Neural cell (in vitro differentiated cells): ENCODE data around the gene COL25A1. TPM values are rescaled to one million over a fixed set of nuclear protein-coding genes. Genes with fewer than 3 reads are reported as not detected.

Source experiments
- H2AFZ ChIP-seq: fragments of 200-600, 300-800 bp; sonication (generic), shearing (Covaris generic); 2 replicates; pipeline ENCODE4 v1.6.0; 2014; ENCODE audit warnings: low read depth, mild to moderate bottlenecking, antibody characterized with exemption, low read length, moderate library complexity
- H3F3A ChIP-seq: fragments of 200-600 bp; shearing (Covaris generic); 2 replicates; pipeline ENCODE4 v1.6.1; 2016; ENCODE audit warnings: mild to moderate bottlenecking, moderate library complexity, mixed read lengths, antibody characterized with exemption, low read length; ENCODE audit not compliant: insufficient read depth, poor library complexity, severe bottlenecking
- H3K27ac ChIP-seq: fragments of 200-600, 300-800 bp; sonication (generic), shearing (Covaris generic); 2 replicates; pipeline ENCODE4 v1.5.1; 2014; ENCODE audit warnings: mild to moderate bottlenecking, low read length, moderate library complexity
- H3K27me3 ChIP-seq: fragments of 300-800, 200-600 bp; sonication (generic), shearing (Covaris generic); 2 replicates; pipeline ENCODE4 v1.6.0; 2014; ENCODE audit warnings: mild to moderate bottlenecking, low read depth, low read length, moderate library complexity; ENCODE audit not compliant: insufficient read depth
- H3K36me3 ChIP-seq: fragments of 300-800, 200-600 bp; sonication (generic), shearing (Covaris generic); 2 replicates; pipeline ENCODE4 v1.5.1; 2014; ENCODE audit warnings: mild to moderate bottlenecking, antibody characterized with exemption, low read length, moderate library complexity; ENCODE audit not compliant: insufficient read depth
- H3K4me2 ChIP-seq: fragments of 300-800, 200-600 bp; sonication (generic), shearing (Covaris generic); 2 replicates; pipeline ENCODE4 v1.6.0; 2014; ENCODE audit warnings: mild to moderate bottlenecking, low read length
- H3K4me3 ChIP-seq: fragments of 300-800, 200-600 bp; sonication (generic), shearing (Covaris generic); 2 replicates; pipeline ENCODE4 v1.5.1; 2014; ENCODE audit warnings: mild to moderate bottlenecking, low read length, moderate library complexity
- H3K79me2 ChIP-seq: fragments of 200-600 bp; shearing (Covaris generic); replicated peaks from 2 replicates; pipeline ENCODE4 v1.6.0; 2014; ENCODE audit warnings: mild to moderate bottlenecking, low read length, moderate library complexity; ENCODE audit not compliant: insufficient read depth
- H3K9ac ChIP-seq: fragments of 300-800, 200-600 bp; sonication (generic), shearing (Covaris generic); 2 replicates; pipeline ENCODE4 v1.6.1; 2016; ENCODE audit warnings: mild to moderate bottlenecking, low read length, mixed read lengths
- H3K9me2 ChIP-seq: fragments of 200-600 bp; shearing (Covaris generic); 2 replicates; pipeline ENCODE4 v1.6.1; 2016; ENCODE audit warnings: mild to moderate bottlenecking, low read length, mixed read lengths; ENCODE audit not compliant: insufficient read depth
- H3K9me3 ChIP-seq: fragments of 200-600, 300-800 bp; sonication (generic), shearing (Covaris generic); 2 replicates; pipeline ENCODE4 v1.6.1; 2016; ENCODE audit warnings: mild to moderate bottlenecking, mixed run types, low read length, moderate library complexity, mixed read lengths
- H4K20me1 ChIP-seq: fragments of 200-600 bp; shearing (Covaris generic); 2 replicates; pipeline ENCODE4 v1.6.1; 2016; ENCODE audit warnings: mild to moderate bottlenecking, mixed run types; ENCODE audit not compliant: insufficient read depth
- CTCF ChIP-seq: fragments of 450-650 bp; IDR thresholded peaks from 2 replicates; pipeline ENCODE4 v1.5.1; 2014; ENCODE audit warnings: antibody characterized with exemption, mild to moderate bottlenecking, moderate library complexity; ENCODE audit not compliant: poor library complexity, severe bottlenecking
- EP300 ChIP-seq: fragments of 450-650 bp; conservative IDR thresholded peaks from 2 replicates; pipeline ENCODE4 v1.6.1; 2014; ENCODE audit warnings: antibody characterized with exemption, mild to moderate bottlenecking, moderate library complexity; ENCODE audit not compliant: poor library complexity, severe bottlenecking
- EZH2 ChIP-seq: fragments of 200-600, 300-800 bp; shearing (Covaris generic), sonication (generic); IDR thresholded peaks from 2 replicates; pipeline ENCODE4 v1.6.1; 2014; ENCODE audit warnings: antibody characterized with exemption, low read length, borderline replicate concordance, mild to moderate bottlenecking; ENCODE audit not compliant: insufficient read depth, poor library complexity, severe bottlenecking
- MXI1 ChIP-seq: fragments of 450-650 bp; conservative IDR thresholded peaks from 2 replicates; pipeline ENCODE4 v1.6.1; 2014; ENCODE audit warnings: antibody characterized with exemption, mild to moderate bottlenecking; ENCODE audit not compliant: poor library complexity, severe bottlenecking
- POLR2AphosphoS5 ChIP-seq: IDR thresholded peaks from 2 replicates; pipeline ENCODE4 v1.6.1; 2012
- RAD21 ChIP-seq: fragments of 450-650 bp; conservative IDR thresholded peaks from 2 replicates; pipeline ENCODE4 v1.6.1; 2014; ENCODE audit warnings: antibody characterized with exemption, mild to moderate bottlenecking, moderate library complexity
- REST ChIP-seq: IDR thresholded peaks from 2 replicates; pipeline ENCODE4 v1.6.1; 2012; ENCODE audit warnings: borderline replicate concordance
- SMC3 ChIP-seq: fragments of 450-650 bp; conservative IDR thresholded peaks from 2 replicates; pipeline ENCODE4 v1.6.1; 2014; ENCODE audit warnings: antibody characterized with exemption, mild to moderate bottlenecking, moderate library complexity; ENCODE audit not compliant: poor library complexity
- TAF1 ChIP-seq: IDR thresholded peaks from 2 replicates; pipeline ENCODE4 v1.6.1; 2012; ENCODE audit warnings: low read depth
- polyA plus RNA-seq: library from polyadenylated mRNA; depleted of rRNA; stranded (reverse); fragments of >200 nt; gene quantifications from 2 replicates; pipeline ENCODE4 v1.2.3, GENCODE V29; 2014

COL25A1 gene
- polyA plus RNA-seq, 1 donor from 2014 or later: 32.3 TPM

- Histone ChIP-seq H3K27ac (no peak overlapping the region), H3K9me2 (no peaks in the 10 kb centered on the region), H3K9ac (no peak overlapping the region), H3K9me3 (no peaks in the 10 kb centered on the region), H3K79me2 (no peaks in the 10 kb centered on the region), H2AFZ (no peak overlapping the region), H3K36me3 (no peaks in the 10 kb centered on the region), H3K27me3 (no peaks in the 10 kb centered on the region), H3K4me2 (no peak overlapping the region), H3F3A (no peaks in the 10 kb centered on the region), H4K20me1 (no peaks in the 10 kb centered on the region), H3K4me3 (no peak overlapping the region)
- TF ChIP-seq POLR2AphosphoS5 (no peak), RAD21 (no peak), SMC3 (no peak), TAF1 (no peak), REST (no peak), MXI1 (no peak), CTCF (no peak), EP300 (no peak), EZH2 (no peak)
Measured at GRCh38 chr4:108926781-108927180, 375.7 kb downstream of the COL25A1 start.

GRCh38 chr4:108926061-108926460 lies 376.4 kb downstream of the COL25A1 start:
- no peaks in the 10 kb centered on the region for H3K27me3 ChIP-seq
- no peak overlapping the region for H3K4me3 ChIP-seq
- H3K79me2 ChIP-seq: no peaks in the 10 kb centered on the region
- no peak overlapping the region for H3K9ac ChIP-seq
- no peaks in the 10 kb centered on the region for H3K9me3 ChIP-seq
- H3F3A ChIP-seq: no peaks in the 10 kb centered on the region
- no peaks in the 10 kb centered on the region for H3K36me3 ChIP-seq
- H2AFZ ChIP-seq: no peak overlapping the region
- H3K9me2 ChIP-seq: no peaks in the 10 kb centered on the region
- no peaks in the 10 kb centered on the region for H4K20me1 ChIP-seq
- TF ChIP-seq EP300 (no peak), TAF1 (no peak), EZH2 (no peak), MXI1 (no peak), REST (no peak), CTCF (no peak), POLR2AphosphoS5 (no peak), RAD21 (no peak), SMC3 (no peak)
- H3K4me2 ChIP-seq: no peak overlapping the region
- H3K27ac ChIP-seq: no peak overlapping the region
